OCI-LY7 (cell line): ENCODE data around the gene SMARCC1. TPM values are rescaled to one million over a fixed set of nuclear protein-coding genes. Genes with fewer than 3 reads are reported as not detected.

Experiments
- BruUV-seq: library from RNA; stranded (reverse); fragments of 400-500 nt; replicated peaks from 2 replicates; lab custom pipeline; 2021; lab: Mats Ljungman, UMichigan
- CTCF ChIA-PET: fragments of 300-600 bp; sonication (Branson Sonifier 250); formaldehyde crosslinking; loops from one replicate; lab custom pipeline; 2022; ENCODE audit warnings: antibody characterized with exemption; ENCODE audit not compliant: unreplicated experiment; lab: Charles Lee
- POLR2A ChIA-PET: fragments of 300-600 bp; sonication (Branson Sonifier 250); formaldehyde crosslinking; loops from one replicate; lab custom pipeline; 2022; ENCODE audit warnings: antibody characterized with exemption; lab: Charles Lee
- DNase-seq: peaks from one replicate; pipeline ENCODE4 v3.0.0-alpha.2; 2015; ENCODE audit warnings: low spot score
- H2AFZ ChIP-seq: fragments of 200-600 bp; sonication (generic), shearing (Covaris generic); 2 replicates; pipeline ENCODE4 v1.6.1; 2014; ENCODE audit warnings: mild to moderate bottlenecking, antibody characterized with exemption, low read length, moderate library complexity
- H3K27ac ChIP-seq: fragments of 200-600 bp; sonication (generic); 2 replicates; pipeline ENCODE4 v1.5.1; 2014; ENCODE audit warnings: mixed run types, low read depth, mild to moderate bottlenecking, moderate library complexity, low read length, inconsistent platforms; ENCODE audit not compliant: poor library complexity, severe bottlenecking
- H3K36me3 ChIP-seq: fragments of 200-600 bp; sonication (generic); 2 replicates; pipeline ENCODE4 v1.6.1; 2014; ENCODE audit warnings: mild to moderate bottlenecking, antibody characterized with exemption, low read length, moderate library complexity, mixed read lengths; ENCODE audit not compliant: insufficient read depth
- H3K4me1 ChIP-seq: fragments of 200-600 bp; sonication (generic); 2 replicates; pipeline ENCODE4 v1.5.1; 2014; ENCODE audit warnings: mild to moderate bottlenecking, low read length; ENCODE audit not compliant: insufficient read depth, poor library complexity, severe bottlenecking
- H3K4me2 ChIP-seq: fragments of 200-600 bp; sonication (generic); 2 replicates; pipeline ENCODE4 v1.6.1; 2014; ENCODE audit warnings: mild to moderate bottlenecking, low read length
- H3K4me3 ChIP-seq: fragments of 200-600 bp; sonication (generic); 2 replicates; pipeline ENCODE4 v1.5.1; 2014; ENCODE audit warnings: mild to moderate bottlenecking, low read depth, low read length; ENCODE audit not compliant: poor library complexity, severe bottlenecking
- H3K79me2 ChIP-seq: fragments of 200-600 bp; sonication (generic); 2 replicates; pipeline ENCODE4 v1.6.1; 2016; ENCODE audit warnings: low read depth, mild to moderate bottlenecking, low read length, moderate library complexity, mixed read lengths; ENCODE audit not compliant: insufficient read depth
- H3K9me2 ChIP-seq: fragments of 200-600 bp; sonication (generic); 2 replicates; pipeline ENCODE4 v1.6.1; 2016; ENCODE audit warnings: mild to moderate bottlenecking, low read length, mixed read lengths; ENCODE audit not compliant: insufficient read depth
- H3K9me3 ChIP-seq: fragments of 200-600 bp; sonication (generic); 2 replicates; pipeline ENCODE4 v1.6.1; 2014; ENCODE audit warnings: mild to moderate bottlenecking, mixed run types, low read length, mixed read lengths
- H4K20me1 ChIP-seq: fragments of 200-600 bp; sonication (generic); 2 replicates; pipeline ENCODE4 v1.6.1; 2014; ENCODE audit warnings: mild to moderate bottlenecking, antibody characterized with exemption, low read length, moderate library complexity, mixed read lengths; ENCODE audit not compliant: insufficient read depth
- CTCF ChIP-seq: fragments of 200-600 bp; sonication (generic); conservative IDR thresholded peaks from 2 replicates; pipeline ENCODE4 v1.5.1; 2014; ENCODE audit warnings: mild to moderate bottlenecking, antibody characterized with exemption, low read length, moderate library complexity, mixed read lengths
- EZH2phosphoT487 ChIP-seq: fragments of 200-600 bp; sonication (generic); IDR thresholded peaks from 2 replicates; pipeline ENCODE4 v1.6.1; 2018; ENCODE audit warnings: low read depth, borderline replicate concordance, mild to moderate bottlenecking, mixed run types, antibody characterized with exemption, low read length, moderate library complexity, mixed read lengths
- intact Hi-C: fragments of 100-400 bp; cut with micrococcal nuclease; formaldehyde crosslinking; loops from one replicate; pipeline ENCODE4 v1.10.0; 2022; ENCODE audit not compliant: unreplicated experiment
- total RNA-seq, 2 experiments: library from RNA; depleted of rRNA in 1 of 2; stranded (reverse); fragments of >200 nt in 1 of 2; shearing (Covaris generic) in 1 of 2; gene quantifications; 2 replicates each; pipeline ENCODE4 v1.2.3, GENCODE V29; 2014 to 2022

SMARCC1 gene
- total RNA-seq, 2 experiments from 2014 or later: 83.2 to 176 TPM

GRCh38 chr3:47635536-47635935 lies 146.2 kb downstream of the SMARCC1 start:
- TSS peak; percentile 30 for BruUV-seq
- H3K4me1 ChIP-seq: no peaks in the 10 kb centered on the region
- H3K79me2 ChIP-seq: 0 out of 2 replicates have a peak, but pooled peaks cover 10% of the 10 kb centered on the region
- no peak overlapping the region for H3K4me3 ChIP-seq
- no peak overlapping the region for H3K27ac ChIP-seq
- POLR2A ChIA-PET: interaction anchor here (0.5 to 1.0 kb wide), 2 partner anchors 13 to 14 kb away, joined by 3 to 4 read pairs; no protein-coding TSS in a partner anchor
- CTCF ChIA-PET: no interaction called here
- no peaks in the 10 kb centered on the region for H3K9me3 ChIP-seq
- H3K36me3 ChIP-seq: peaks cover 95% of the 10 kb centered on the region
- TF ChIP-seq CTCF (no peak), EZH2phosphoT487 (no peak)
- no peak overlapping the region for H3K4me2 ChIP-seq
- no peak overlapping the region for H2AFZ ChIP-seq
- no peaks in the 10 kb centered on the region; the same call in 1 of the 2 replicates for H4K20me1 ChIP-seq
- no peak for DNase-seq
- intact Hi-C loops: no loop called here
- no peaks in the 10 kb centered on the region for H3K9me2 ChIP-seq

GRCh38 chr3:47634996-47635395 lies 146.7 kb downstream of the SMARCC1 start:
- no peaks in the 10 kb centered on the region; the same call in 1 of the 2 replicates for H4K20me1 ChIP-seq
- no peak overlapping the region for H3K4me2 ChIP-seq
- peaks cover 96% of the 10 kb centered on the region for H3K36me3 ChIP-seq
- DNase-seq: no peak
- no peaks in the 10 kb centered on the region for H3K4me1 ChIP-seq
- H3K9me2 ChIP-seq: no peaks in the 10 kb centered on the region
- 0 out of 2 replicates have a peak, but pooled peaks cover 5% of the 10 kb centered on the region for H3K79me2 ChIP-seq
- ChIA-PET CTCF (no interaction called here), POLR2A (interaction anchor here (1.0 kb wide), 1 partner anchor 15 kb away, joined by 3 read pairs; no protein-coding TSS in a partner anchor)
- H3K9me3 ChIP-seq: no peaks in the 10 kb centered on the region
- BruUV-seq: no TSS peak
- no peak overlapping the region for H3K4me3 ChIP-seq
- TF ChIP-seq CTCF (no peak), EZH2phosphoT487 (no peak)
- intact Hi-C loops: no loop called here
- no peak overlapping the region for H3K27ac ChIP-seq
- no peak overlapping the region for H2AFZ ChIP-seq

- no peaks in the 10 kb centered on the region for H3K9me2 ChIP-seq
- no peak for TF ChIP-seq CTCF
- no peak overlapping the region for H3K27ac ChIP-seq
- ChIA-PET CTCF (interaction anchor here (0.6 kb wide), 1 partner anchor 137 kb away, joined by 3 read pairs; no protein-coding TSS in a partner anchor), POLR2A (no interaction called here)
- H3K36me3 ChIP-seq: peaks cover 93% of the 10 kb centered on the region
- no peak for DNase-seq
- no peak overlapping the region for H3K4me3 ChIP-seq
- intact Hi-C loops: no loop called here
- H3K79me2 ChIP-seq: no peaks in the 10 kb centered on the region
- H3K9me3 ChIP-seq: no peaks in the 10 kb centered on the region
- no TSS peak for BruUV-seq
- no peaks in the 10 kb centered on the region for H3K4me1 ChIP-seq
- no peak overlapping the region for H3K4me2 ChIP-seq
- H4K20me1 ChIP-seq: no peaks in the 10 kb centered on the region; the same call in 1 of the 2 replicates
- no peak overlapping the region for H2AFZ ChIP-seq
Measured at GRCh38 chr3:47630810-47631209, 150.9 kb downstream of the SMARCC1 start.
